Adrenal gland (tissue), 5 donors: ENCODE data around the gene IKZF5.

ENCODE experiments used
- CTCF ChIP-seq, 6 experiments: fragments of 450-650 bp in 4 of 6; fragments of 200-600 bp in 2 of 6; sonication (generic) in 1 of 6; IDR thresholded peaks; 1 replicate in 5 of 6; 2 replicates in 1 of 6; pipeline versions ENCODE4 v1.5.1 to v1.8.0; 2016 to 2021; ENCODE audit warnings: antibody characterized with exemption in 6 of 6, mild to moderate bottlenecking in 2 of 6, moderate library complexity in 1 of 6
- POLR2A ChIP-seq, 2 donors: fragments of 450-650 bp; IDR thresholded peaks; one replicate each; pipeline ENCODE4 v1.6.1; 2017; ENCODE audit warnings: antibody characterized with exemption in 2 of 2, mild to moderate bottlenecking in 2 of 2, moderate library complexity in 1 of 2
- donor health status: DM: no; HTN: no; CAD: no.

- TF ChIP-seq POLR2A (IDR thresholded peaks at IDR 0.05) (no peak), CTCF (IDR thresholded peaks at IDR 0.05) (no peak)
Observed at GRCh38 chr10:122966879-122967278, 41.7 kb downstream of the IKZF5 start.
